ENCODE measurements around the gene ANKRD55. TPM values are rescaled to one million over a fixed set of nuclear protein-coding genes. Genes with fewer than 3 reads are reported as not detected.

Gene ANKRD55
- total and polyA plus RNA-seq, 2 of the 8 experiments (the other 6 are each of a cell fraction or from before 2014, with no cell fraction given), result not detected

GRCh38 chr5:56277573-56277972, 44.4 kb upstream of the ANKRD55 start (continued):
- no peak for TF ChIP-seq BCL11A (IDR thresholded peaks at IDR 0.05; ENCODE audit: low read depth in 2 of 2, low read length in 2 of 2)
- TF ChIP-seq RBBP5 (IDR thresholded peaks at IDR 0.05; ENCODE audit: borderline replicate concordance, low read depth, low read length), result no peak
- no peak for TF ChIP-seq SP4 (IDR thresholded peaks at IDR 0.05; ENCODE audit: low read length)
- TF ChIP-seq SUZ12 (IDR thresholded peaks at IDR 0.05; ENCODE audit: low read length), result no peak
- TF ChIP-seq CBX8 (IDR thresholded peaks at IDR 0.05; ENCODE audit: borderline replicate concordance, low read depth, low read length), result no peak
- no peak for TF ChIP-seq CHD1 (IDR thresholded peaks at IDR 0.05; ENCODE audit: low read depth, low read length)
- no peak for TF ChIP-seq CBX5 (IDR thresholded peaks at IDR 0.05; ENCODE audit: low read depth, low read length)
